Anterior cingulate cortex (tissue), 58 donors: Measurements from ENCODE around the gene KCNB1.
A peak's percentile ranks its signal among the peaks of the same experiment; 100 is the strongest.

Experiments
- DNase-seq, 58 donors: peaks; one replicate each; lab custom pipeline; 2025; lab: John Stamatoyannopoulos, UW

Gene KCNB1

GRCh38 chr20:49395659-49396058, 86.8 kb downstream of the KCNB1 start:
- DNase-seq, result no peak

DNA sequence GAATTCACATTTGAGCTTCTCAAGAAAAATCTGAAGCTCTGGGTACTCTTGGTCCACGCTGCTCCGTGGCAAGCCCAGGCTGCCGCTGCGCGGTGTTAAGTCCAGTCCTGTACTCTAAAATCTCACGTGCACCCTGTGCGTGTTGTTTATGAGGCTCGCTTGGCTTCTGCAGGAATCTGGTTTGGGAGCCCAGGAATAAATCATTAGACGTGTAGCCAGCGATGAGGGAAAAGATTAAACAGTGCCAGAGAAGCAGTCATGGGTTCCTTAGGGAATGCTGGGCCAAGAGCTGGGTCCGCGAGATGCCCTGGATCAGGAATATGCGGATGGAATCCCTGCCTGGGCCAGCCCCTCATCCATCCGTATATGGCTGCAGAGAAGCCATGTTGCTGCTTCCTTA, 87.3 kb downstream of the KCNB1 start:
- DNase-seq, result peak in 4 of 58 donors; percentile 5 to 38 (median 19)

GRCh38 chr20:49394757-49395156, 87.7 kb downstream of the KCNB1 start:
- DNase-seq, result no peak

- DNase-seq, result no peak
These were observed 88.2 kb downstream of the KCNB1 start for GRCh38 chr20:49394264-49394663.

DNA sequence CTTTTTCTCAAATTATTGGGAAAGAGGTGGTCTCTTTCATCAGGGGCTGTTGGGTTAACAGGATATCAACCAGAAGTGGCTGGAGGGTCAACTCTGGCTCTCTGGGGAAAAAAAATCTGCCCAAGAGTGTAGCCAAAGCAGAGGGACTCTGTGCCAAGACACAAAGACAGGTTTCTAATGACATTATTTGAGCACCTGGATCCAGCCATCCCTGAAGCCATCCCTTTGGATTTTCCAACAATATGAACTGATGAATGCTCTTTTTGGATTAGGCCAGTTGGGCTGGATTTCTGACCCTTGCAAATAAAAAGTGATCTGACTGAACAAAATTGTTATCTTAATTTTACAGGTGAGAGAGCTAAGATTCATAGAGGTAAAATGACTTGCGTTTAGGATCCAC, 88.7 kb downstream of the KCNB1 start:
- no peak for DNase-seq

- DNase-seq, result no peak
These were observed 89.7 kb downstream of the KCNB1 start for GRCh38 chr20:49392745-49393144.

- DNase-seq, result no peak
These were observed 90.8 kb downstream of the KCNB1 start for GRCh38 chr20:49391404-49392245.

DNA sequence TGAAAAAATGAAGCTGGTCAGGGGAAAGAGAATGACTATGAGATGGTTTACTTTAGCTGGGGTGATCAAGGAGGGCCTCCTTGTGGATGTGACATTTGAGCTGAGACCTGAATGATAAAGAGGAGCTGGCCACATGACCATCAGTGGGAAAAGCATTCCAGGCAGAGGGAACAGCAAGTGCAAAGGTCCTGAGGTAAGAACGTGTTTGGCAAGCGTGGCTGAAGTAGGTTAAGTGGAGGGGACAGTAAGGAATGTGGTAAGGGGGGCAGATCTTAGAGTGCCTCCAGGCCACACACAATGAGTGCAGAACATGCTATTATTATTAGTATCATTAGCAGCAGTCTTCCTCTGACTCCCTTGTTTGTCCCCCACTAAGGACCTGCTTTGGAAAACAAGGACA, 92.6 kb downstream of the KCNB1 start:
- DNase-seq, result no peak

- no peak for DNase-seq
These were observed 93.7 kb downstream of the KCNB1 start for GRCh38 chr20:49388744-49389143.

DNA sequence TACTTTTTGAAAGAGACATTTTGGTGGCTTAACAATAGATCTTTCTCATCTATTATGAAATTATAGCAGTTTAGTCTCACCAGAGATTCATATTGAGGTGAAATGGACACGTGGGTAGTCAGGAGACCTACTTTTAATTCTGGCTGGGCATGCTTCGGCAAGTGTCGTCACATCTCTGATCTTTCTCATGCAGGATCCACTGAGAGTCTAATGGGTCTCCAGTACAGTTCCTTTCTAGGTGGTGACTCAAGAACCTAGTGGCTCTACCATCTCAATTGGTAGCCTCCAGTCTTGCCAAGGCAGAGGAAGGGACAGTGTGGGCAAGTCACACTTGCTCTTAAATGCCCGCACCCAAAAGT, 94.9 kb downstream of the KCNB1 start:
- DNase-seq, result no peak

DNA sequence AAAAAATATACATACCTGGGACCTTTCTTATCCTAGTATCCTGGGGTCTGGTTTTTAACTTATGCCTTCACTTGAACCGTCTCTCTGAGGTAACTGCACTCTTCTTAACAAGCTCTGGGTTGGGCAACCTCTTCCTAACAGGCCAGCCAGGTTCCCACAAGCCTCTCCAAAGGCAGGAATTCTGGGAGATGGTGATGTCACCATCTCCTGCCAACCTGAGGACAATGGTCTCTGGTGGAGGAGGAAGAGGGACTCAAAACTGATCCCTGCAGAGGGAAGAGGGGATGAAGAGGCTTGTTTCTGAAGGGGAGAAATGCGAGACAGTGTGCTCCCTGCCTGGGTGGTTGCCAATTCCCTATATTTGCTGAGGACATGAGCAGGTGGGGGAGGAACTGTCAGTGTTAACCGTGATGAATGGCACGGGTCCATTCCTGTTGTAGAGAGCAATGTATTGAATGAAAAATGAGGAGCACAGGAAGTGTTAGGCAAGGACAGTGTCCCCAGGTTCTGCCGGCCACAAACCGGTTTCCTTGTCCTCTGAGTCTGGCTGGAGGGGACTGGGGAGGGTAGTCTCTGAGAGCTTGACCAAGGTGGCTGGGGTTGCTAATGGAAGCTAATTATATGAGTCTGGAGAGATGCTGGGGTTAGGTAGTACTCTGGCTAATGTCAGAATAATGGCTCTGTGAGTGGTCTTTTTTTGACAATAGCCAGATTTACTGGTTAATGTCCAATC, 95.5 kb downstream of the KCNB1 start:
- DNase-seq, result no peak

DNA sequence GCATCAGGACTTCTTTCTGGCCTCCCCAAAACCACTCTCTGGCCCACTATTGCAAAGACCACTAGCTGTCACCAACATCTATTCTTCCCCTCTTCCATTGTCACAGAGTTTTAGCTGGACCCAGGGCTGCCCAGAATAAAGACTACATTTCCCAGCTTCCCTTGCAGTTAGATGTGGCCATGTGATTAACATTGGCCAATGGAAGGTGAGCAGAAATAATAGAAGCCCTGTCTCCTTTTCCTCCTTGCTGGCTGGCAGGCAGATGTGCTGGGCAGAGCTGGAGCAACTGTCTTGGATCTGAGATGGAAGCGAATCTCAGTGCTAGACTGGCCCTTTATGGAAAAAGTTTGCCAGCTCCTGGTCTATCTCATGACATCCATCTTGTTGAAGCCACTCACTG, 97.0 kb downstream of the KCNB1 start:
- DNase-seq, result peak in 3 of 58 donors; percentile 2 to 15 (median 7)

DNA sequence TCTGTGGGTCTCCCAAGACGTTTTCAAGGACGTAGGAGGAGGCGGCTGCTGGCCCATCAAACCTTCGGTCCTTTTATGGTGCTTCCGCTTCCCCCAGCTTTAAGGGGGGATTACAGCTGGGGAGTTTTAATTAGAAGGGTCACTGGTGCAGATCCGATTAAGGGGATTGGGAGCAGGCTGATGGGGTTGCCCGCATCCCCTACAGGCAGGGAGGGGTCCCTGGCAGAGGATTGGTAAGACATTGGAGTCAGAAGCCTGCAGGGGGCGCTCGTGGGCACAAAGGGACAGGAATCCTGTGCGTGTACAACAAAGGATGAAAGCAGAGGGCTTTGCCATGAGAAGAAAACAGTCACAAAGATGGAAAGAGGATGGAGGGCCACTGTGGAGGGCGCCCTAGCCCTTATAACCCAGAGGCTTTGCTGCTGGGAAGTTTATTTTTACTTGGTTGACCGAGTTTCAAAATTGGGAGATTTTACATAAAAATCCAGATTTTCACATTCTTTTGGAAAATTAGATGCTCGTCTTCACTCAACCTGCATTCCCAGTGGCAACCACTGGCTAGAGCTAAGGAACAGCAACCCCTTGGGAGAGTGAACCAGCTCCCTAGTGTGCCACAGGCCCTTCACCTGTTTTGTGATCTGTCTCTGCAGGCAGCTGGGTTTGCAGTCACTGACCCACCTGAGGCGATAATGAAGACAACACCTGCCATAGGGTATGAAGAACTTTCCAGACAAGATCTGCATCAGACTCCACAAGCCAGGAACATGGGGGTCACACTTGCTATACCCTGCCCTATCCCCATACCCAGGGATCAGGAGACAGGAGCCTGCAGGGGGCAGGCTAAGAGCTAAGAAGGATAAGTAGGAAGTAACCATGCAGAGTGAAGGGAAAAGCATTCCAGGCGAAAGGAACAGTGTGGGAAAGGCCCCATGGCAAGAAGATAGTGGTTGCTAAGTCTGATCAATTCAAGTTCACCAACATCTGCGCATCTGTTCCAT, 97.7 kb downstream of the KCNB1 start:
- DNase-seq, result peak in 48 of 58 donors; percentile 4 to 86 (median 34)

- peak in 56 of 58 donors; percentile 13 to 86 (median 62) for DNase-seq
These were observed 100.6 kb downstream of the KCNB1 start for GRCh38 chr20:49381558-49382493.

DNA sequence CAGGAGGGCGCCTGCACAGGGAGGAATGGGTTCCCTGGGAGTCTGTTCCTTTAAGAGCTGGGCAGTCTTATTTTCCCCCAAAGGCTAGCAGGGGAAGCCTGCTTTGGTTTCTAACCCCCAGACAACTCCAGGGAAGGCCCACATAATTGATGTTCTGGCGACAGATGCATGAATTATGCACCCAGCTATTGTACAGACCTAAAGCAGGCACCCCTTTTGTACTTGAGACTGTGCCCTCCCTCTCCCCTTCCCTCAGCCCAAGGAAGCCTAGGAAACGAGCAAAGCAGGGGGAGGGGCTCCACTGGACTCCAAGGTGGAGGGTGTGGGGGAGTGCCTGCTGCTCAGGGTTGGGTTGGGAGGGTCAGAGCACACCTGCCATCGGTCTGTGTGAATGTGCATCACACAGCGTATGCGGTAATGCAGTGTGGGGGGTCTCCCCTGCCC, 102.1 kb downstream of the KCNB1 start:
- peak in 1 of 58 donors; percentile 2 for DNase-seq

DNA sequence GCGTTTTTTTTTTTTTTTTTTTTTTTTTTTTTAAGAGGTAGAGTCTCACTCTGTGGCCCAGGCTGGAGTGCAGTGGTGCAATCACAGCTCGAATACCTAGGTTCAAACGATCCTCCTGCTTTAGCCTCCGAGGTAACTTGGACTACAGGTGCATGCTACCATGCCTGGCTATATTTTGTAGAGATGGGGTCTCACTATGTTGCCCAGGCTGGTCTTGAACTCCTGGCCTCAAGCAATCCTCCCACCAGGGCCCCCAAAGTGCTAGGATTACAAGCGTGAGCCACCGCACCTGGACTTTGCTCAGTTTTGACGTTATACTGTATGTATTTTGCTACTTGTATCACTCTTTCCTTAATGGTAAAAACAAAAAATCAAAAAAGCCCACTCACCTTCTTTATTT, 103.1 kb downstream of the KCNB1 start:
- no peak for DNase-seq

DNA sequence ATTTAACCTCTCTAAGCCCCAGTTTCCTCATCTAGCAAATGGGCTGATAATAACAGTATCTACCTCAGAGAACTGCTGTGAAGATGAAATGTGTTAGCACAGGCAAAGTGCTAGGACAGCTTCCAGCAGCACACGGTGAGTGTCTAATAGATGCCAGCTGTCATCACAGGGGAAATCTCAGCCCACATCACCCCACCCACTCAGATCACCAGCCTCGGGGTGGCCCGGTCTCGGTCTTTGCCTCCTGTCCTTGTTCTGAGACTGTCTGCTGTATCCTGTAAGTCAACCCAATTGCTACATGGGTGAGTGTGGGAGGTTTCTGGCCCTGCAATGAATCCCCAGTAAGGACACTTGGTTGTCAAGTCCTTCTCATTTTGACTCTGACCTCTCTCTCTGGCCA, 105.1 kb downstream of the KCNB1 start:
- no peak for DNase-seq

GRCh38 chr20:49375170-49375569, 107.3 kb downstream of the KCNB1 start:
- DNase-seq, result no peak

GRCh38 chr20:49372095-49372734, 110.3 kb downstream of the KCNB1 start:
- DNase-seq, result no peak
